ENCODE data around the gene FST. TPM values are rescaled to one million over a fixed set of nuclear protein-coding genes. Genes with fewer than 3 reads are reported as not detected.

The FST gene
- polyA plus RNA-seq, 4 donors: 0.54 to 6.0 (median 2.1) TPM; not detected in 1

DNA sequence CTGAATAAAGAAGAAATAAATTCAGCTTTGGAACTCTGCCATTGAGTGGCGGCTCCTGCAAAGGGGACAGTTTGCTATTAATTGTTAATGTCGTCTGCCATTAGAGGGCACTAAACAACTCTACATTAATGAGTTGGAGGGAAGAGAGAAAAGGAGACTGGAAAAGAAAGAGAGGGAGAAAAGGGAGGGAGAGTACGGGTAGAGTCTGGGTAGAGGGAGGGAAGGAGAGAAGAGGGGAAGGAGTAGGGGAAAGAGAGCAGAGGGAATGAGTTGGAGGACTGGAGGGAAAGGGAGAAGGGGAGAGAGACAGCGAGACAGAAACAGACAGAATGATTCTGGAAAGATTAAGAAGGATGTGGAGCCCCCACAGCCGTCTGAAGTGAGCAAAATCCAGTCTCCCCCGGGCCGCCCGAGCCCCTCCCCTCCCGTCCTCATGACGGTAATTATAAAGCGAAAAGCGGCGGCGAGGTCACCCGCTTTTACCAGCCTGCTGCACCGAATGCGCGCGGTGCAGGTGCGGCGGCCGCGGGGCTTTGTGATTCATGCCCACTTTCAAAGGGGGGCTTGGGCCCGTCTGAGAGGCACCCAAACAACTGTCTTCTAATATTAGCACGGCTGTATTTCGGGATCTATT lies 1.9 kb upstream of the FST start:
- Histone ChIP-seq H3K4me3 (ENCODE audit: low read depth in 1 of 3, low read length in 3 of 3) (peak overlapping the region in 2 of 3 donors; percentile 32 to 40), H3K27me3 (ENCODE audit: control insufficient read depth in 3 of 3, insufficient read depth in 3 of 3, low read length in 3 of 3) (peaks cover 0 to 38% (median 6%) of the 10 kb centered on the region in 3 donors), H3K36me3 (ENCODE audit: control insufficient read depth in 3 of 3, insufficient read depth in 2 of 3, low read depth in 1 of 3, low read length in 3 of 3) (peaks cover 0 to 2% (median 0%) of the 10 kb centered on the region in 3 donors), H3K27ac (ENCODE audit: low read depth in 1 of 3, low read length in 2 of 3) (no peak overlapping the region), H3K9me3 (ENCODE audit: control insufficient read depth in 2 of 2, insufficient read depth in 1 of 2, low read depth in 1 of 2, low read length in 1 of 2) (no peaks in the 10 kb centered on the region), H3K4me1 (ENCODE audit: control insufficient read depth in 3 of 3, insufficient read depth in 2 of 3, low read depth in 1 of 3, low read length in 2 of 3) (peaks cover 0 to 10% (median 0%) of the 10 kb centered on the region in 3 donors)
- FAIRE-seq: no peak
- WGBS, 3 donors: 0 to 1% (median 0%) methylated on average over 23 to 26 of the region's 26 CpGs
- DNase-seq: peak; percentile 63 to 71

DNA sequence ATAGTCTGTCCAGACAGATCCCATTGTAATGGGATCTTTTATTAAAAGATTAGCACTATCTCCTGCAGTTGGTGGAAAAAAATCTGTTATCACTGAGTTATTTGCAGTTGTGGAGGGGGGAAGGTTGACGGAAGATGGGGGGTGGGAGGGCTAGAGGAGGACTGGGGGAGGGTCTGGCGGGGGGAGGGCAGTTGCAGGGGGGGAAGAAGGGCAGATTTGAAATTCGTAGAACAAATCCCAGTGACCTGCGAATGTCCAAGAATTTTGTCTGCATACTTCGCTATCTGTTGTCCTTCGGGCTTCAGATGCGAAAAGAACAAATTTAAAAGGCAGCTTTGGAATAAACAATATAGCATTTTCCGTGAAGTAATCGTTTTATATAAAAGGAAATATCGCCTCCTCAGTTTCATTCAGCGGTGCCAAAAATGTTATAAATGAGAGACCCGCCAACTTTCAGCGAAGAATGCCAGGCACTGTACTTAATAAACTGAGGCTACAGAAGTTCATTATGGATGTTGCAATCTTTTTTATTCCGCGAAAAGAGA lies 1.3 kb upstream of the FST start:
- peak overlapping the region in 1 of 3 donors; percentile 48 for H3K27ac ChIP-seq (ENCODE audit: low read depth in 1 of 3, low read length in 2 of 3)
- WGBS, 3 donors: 1 to 3% (median 1%) methylated on average over 15 of the region's 15 CpGs
- DNase-seq: no peak
- no peak for FAIRE-seq
- H3K4me1 ChIP-seq (ENCODE audit: control insufficient read depth in 3 of 3, insufficient read depth in 2 of 3, low read depth in 1 of 3, low read length in 2 of 3): peaks cover 0 to 10% (median 0%) of the 10 kb centered on the region in 3 donors
- H3K36me3 ChIP-seq (ENCODE audit: control insufficient read depth in 3 of 3, insufficient read depth in 2 of 3, low read depth in 1 of 3, low read length in 3 of 3): peaks cover 0 to 2% (median 0%) of the 10 kb centered on the region in 3 donors
- peak overlapping the region in 2 of 3 donors; percentile 40 to 63 for H3K4me3 ChIP-seq (ENCODE audit: low read depth in 1 of 3, low read length in 3 of 3)
- H3K9me3 ChIP-seq (ENCODE audit: control insufficient read depth in 2 of 2, insufficient read depth in 1 of 2, low read depth in 1 of 2, low read length in 1 of 2): no peaks in the 10 kb centered on the region
- H3K27me3 ChIP-seq (ENCODE audit: control insufficient read depth in 3 of 3, insufficient read depth in 3 of 3, low read length in 3 of 3): peaks cover 0 to 42% (median 6%) of the 10 kb centered on the region in 3 donors

DNA sequence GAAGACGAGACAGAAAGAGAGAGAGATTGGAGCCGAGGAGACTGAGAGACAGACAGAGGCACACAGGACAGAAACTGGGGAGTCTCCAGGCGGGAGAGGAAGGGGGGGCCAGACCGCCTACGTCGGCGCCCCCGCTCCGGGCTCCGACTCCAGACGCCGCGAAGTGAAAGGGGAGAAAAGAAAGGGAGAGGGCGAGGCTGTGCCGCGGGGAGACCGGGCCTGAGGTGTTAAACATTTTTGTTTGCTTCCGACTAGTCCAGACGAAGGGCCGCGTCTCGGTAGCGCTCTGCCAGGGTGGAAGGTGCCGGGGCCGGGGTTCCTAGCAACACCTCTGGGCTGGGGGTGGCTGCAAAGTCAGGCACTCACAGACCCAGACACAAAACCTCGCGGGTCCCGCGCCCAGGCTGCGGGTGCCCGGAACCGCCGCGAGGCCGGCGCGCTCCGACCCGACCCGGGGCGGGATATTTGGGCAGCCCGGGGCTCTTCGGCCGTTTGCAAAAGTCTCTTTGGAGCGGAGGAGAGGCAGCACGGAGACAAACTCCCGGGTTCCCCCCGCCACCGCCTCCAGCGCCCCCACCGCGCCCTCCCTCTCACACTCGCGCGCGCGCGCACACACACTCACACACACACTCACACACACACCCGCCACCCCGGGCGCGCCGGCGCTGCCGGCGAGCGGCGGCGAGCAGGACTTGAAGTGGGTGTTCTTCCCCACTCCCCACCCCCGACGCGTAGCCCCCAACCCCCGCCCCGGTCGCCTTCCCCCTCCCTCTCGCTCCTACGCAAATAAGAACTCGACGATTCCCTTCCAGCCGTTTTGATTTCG lies 626 bp upstream of the FST start:
- Histone ChIP-seq H3K36me3 (ENCODE audit: control insufficient read depth in 3 of 3, insufficient read depth in 2 of 3, low read depth in 1 of 3, low read length in 3 of 3) (peaks cover 0 to 2% (median 0%) of the 10 kb centered on the region in 3 donors), H3K27me3 (ENCODE audit: control insufficient read depth in 3 of 3, insufficient read depth in 3 of 3, low read length in 3 of 3) (peaks cover 0 to 43% (median 6%) of the 10 kb centered on the region in 3 donors), H3K27ac (ENCODE audit: low read depth in 1 of 3, low read length in 2 of 3) (peak overlapping the region in 2 of 3 donors; percentile 48 to 80), H3K4me3 (ENCODE audit: low read depth in 1 of 3, low read length in 3 of 3) (peak overlapping the region; percentile 37 to 63 (median 40)), H3K4me1 (ENCODE audit: control insufficient read depth in 3 of 3, insufficient read depth in 2 of 3, low read depth in 1 of 3, low read length in 2 of 3) (peaks cover 0 to 10% (median 0%) of the 10 kb centered on the region in 3 donors), H3K9me3 (ENCODE audit: control insufficient read depth in 2 of 2, insufficient read depth in 1 of 2, low read depth in 1 of 2, low read length in 1 of 2) (no peaks in the 10 kb centered on the region)
- DNase-seq (peak in 1 of 2 donors; percentile 59), FAIRE-seq (no peak)
- 0 to 1% (median 0%) methylated on average over 49 to 81 of the region's 81 CpGs for WGBS, 3 donors

DNA sequence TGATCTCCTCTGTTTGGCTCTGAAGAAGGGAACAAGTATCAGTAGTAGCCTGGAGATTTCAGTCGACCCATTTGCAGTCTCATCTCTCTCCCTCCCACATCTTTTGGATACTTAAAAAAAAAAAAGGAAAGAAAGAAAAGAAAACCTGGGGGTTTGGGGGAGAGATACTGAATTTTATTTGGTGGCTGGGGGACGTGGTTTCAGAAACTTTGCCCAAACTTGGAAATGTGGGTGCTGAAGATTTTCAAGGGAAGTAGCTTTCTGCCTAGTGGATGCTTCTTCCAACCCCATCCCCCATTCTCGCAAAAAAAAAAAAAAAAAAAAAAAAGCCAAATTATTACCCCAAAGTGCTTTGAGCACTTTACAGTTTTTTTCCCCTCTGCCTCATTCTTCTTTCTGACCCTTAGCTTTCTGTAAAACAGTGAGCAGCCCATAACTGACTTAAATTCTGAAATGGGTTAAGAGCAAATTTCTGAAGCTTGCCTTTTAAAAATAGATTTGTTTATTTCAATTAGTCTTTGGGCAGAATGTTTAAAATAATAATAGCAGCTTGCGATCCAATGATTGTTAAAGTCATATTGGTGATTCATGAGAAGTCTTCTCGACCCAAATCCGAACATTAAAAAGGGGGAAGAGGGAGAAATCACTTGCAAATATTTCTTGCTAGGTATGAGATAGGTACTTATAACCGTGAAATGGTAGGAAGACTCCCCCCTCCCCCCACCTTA lies 894 bp downstream of the FST start:
- peaks cover 3 to 47% (median 6%) of the 10 kb centered on the region in 3 donors for H3K27me3 ChIP-seq (ENCODE audit: control insufficient read depth in 3 of 3, insufficient read depth in 3 of 3, low read length in 3 of 3)
- H3K36me3 ChIP-seq (ENCODE audit: control insufficient read depth in 3 of 3, insufficient read depth in 2 of 3, low read depth in 1 of 3, low read length in 3 of 3): peaks cover 0 to 2% (median 0%) of the 10 kb centered on the region in 3 donors
- H3K9me3 ChIP-seq (ENCODE audit: control insufficient read depth in 2 of 2, insufficient read depth in 1 of 2, low read depth in 1 of 2, low read length in 1 of 2): no peaks in the 10 kb centered on the region
- H3K4me3 ChIP-seq (ENCODE audit: low read depth in 1 of 3, low read length in 3 of 3): peak overlapping the region; percentile 4 to 65 (median 58)
- DNase-seq (no peak), FAIRE-seq (no peak)
- WGBS, 3 donors: 1 to 3% (median 3%) methylated on average over 7 of the region's 7 CpGs
- peaks cover 0 to 10% (median 0%) of the 10 kb centered on the region in 3 donors for H3K4me1 ChIP-seq (ENCODE audit: control insufficient read depth in 3 of 3, insufficient read depth in 2 of 3, low read depth in 1 of 3, low read length in 2 of 3)
- H3K27ac ChIP-seq (ENCODE audit: low read depth in 1 of 3, low read length in 2 of 3): peak overlapping the region in 2 of 3 donors; percentile 14 to 43

- H3K4me3 ChIP-seq (ENCODE audit: low read depth in 1 of 3, low read length in 3 of 3): peak overlapping the region; percentile 4 to 65 (median 58)
- DNase-seq: peak; percentile 52 to 83
- 0 to 1% (median 1%) methylated on average over 36 of the region's 36 CpGs for WGBS, 3 donors
- H3K9me3 ChIP-seq (ENCODE audit: control insufficient read depth in 2 of 2, insufficient read depth in 1 of 2, low read depth in 1 of 2, low read length in 1 of 2): no peaks in the 10 kb centered on the region
- H3K4me1 ChIP-seq (ENCODE audit: control insufficient read depth in 3 of 3, insufficient read depth in 2 of 3, low read depth in 1 of 3, low read length in 2 of 3): peaks cover 0 to 10% (median 0%) of the 10 kb centered on the region in 3 donors
- peak overlapping the region in 2 of 3 donors; percentile 14 to 40 for H3K27ac ChIP-seq (ENCODE audit: low read depth in 1 of 3, low read length in 2 of 3)
- peaks cover 0 to 2% (median 0%) of the 10 kb centered on the region in 3 donors for H3K36me3 ChIP-seq (ENCODE audit: control insufficient read depth in 3 of 3, insufficient read depth in 2 of 3, low read depth in 1 of 3, low read length in 3 of 3)
- FAIRE-seq: no peak
- peaks cover 3 to 44% (median 6%) of the 10 kb centered on the region in 3 donors for H3K27me3 ChIP-seq (ENCODE audit: control insufficient read depth in 3 of 3, insufficient read depth in 3 of 3, low read length in 3 of 3)
Measured at GRCh38 chr5:53481887-53482716, 1.7 kb downstream of the FST start.

DNA sequence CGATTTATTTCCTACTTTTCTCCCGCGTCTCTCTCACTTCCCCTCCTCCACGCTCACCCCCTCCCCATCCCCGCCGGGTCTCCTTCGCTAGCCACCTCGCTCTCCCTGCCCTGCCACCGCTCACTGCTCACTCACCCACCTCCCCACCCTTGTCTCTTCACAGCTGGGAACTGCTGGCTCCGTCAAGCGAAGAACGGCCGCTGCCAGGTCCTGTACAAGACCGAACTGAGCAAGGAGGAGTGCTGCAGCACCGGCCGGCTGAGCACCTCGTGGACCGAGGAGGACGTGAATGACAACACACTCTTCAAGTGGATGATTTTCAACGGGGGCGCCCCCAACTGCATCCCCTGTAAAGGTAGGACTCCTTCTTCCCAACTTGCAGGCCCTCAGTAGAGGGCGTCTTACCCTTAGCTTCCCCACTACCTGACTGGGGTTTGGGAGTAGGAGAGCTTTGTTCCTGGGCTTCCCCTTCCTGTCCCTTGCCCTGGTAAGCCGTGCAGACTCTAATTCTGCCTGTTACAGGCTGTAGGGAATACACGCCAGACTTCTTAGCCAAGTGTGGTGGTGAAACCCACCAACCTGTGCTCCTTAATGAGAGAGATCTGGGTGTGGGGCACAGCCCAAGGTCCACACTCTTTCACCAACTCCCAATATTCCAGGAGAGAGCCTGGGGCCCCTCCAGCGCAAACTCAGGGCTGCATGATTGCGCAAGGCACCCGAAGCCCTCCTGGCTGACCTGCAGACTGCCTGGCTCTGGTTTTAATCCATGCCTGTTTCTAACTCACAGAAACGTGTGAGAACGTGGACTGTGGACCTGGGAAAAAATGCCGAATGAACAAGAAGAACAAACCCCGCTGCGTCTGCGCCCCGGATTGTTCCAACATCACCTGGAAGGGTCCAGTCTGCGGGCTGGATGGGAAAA lies 2.5 kb downstream of the FST start:
- peaks cover 0 to 10% (median 0%) of the 10 kb centered on the region in 3 donors for H3K4me1 ChIP-seq (ENCODE audit: control insufficient read depth in 3 of 3, insufficient read depth in 2 of 3, low read depth in 1 of 3, low read length in 2 of 3)
- FAIRE-seq: no peak
- peak; percentile 33 to 62 for DNase-seq
- H3K27ac ChIP-seq (ENCODE audit: low read depth in 1 of 3, low read length in 2 of 3): no peak overlapping the region
- WGBS, 3 donors: 13 to 26% (median 18%) methylated on average over 35 of the region's 35 CpGs
- no peaks in the 10 kb centered on the region for H3K9me3 ChIP-seq (ENCODE audit: control insufficient read depth in 2 of 2, insufficient read depth in 1 of 2, low read depth in 1 of 2, low read length in 1 of 2)
- peak overlapping the region in 2 of 3 donors; percentile 58 to 65 for H3K4me3 ChIP-seq (ENCODE audit: low read depth in 1 of 3, low read length in 3 of 3)
- peaks cover 3 to 42% (median 6%) of the 10 kb centered on the region in 3 donors for H3K27me3 ChIP-seq (ENCODE audit: control insufficient read depth in 3 of 3, insufficient read depth in 3 of 3, low read length in 3 of 3)
- peaks cover 0 to 2% (median 0%) of the 10 kb centered on the region in 3 donors for H3K36me3 ChIP-seq (ENCODE audit: control insufficient read depth in 3 of 3, insufficient read depth in 2 of 3, low read depth in 1 of 3, low read length in 3 of 3)

DNA sequence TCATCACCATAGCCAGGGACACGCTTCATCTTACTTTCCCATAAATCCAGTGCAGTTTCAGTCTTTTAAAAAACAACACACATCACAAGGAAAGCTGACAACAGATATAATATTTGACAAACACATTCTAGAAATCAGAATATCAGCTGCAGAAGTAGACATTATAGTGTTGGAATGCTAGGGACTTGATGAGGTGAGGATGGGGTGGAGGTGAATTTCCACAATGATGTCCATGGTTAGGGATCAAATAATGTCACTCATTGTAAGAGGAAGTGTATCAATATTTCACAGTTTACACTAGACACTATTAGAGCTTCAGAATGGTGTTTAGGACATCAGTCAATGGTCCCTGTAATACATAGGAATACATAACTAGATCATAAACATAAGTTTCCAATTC lies 7.0 kb downstream of the FST start:
- FAIRE-seq: no peak
- Histone ChIP-seq H3K4me3 (ENCODE audit: low read depth in 1 of 3, low read length in 3 of 3) (no peak overlapping the region), H3K36me3 (ENCODE audit: control insufficient read depth in 3 of 3, insufficient read depth in 2 of 3, low read depth in 1 of 3, low read length in 3 of 3) (peaks cover 0 to 2% (median 0%) of the 10 kb centered on the region in 3 donors), H3K4me1 (ENCODE audit: control insufficient read depth in 3 of 3, insufficient read depth in 2 of 3, low read depth in 1 of 3, low read length in 2 of 3) (no peaks in the 10 kb centered on the region), H3K27me3 (ENCODE audit: control insufficient read depth in 3 of 3, insufficient read depth in 3 of 3, low read length in 3 of 3) (peaks cover 0 to 15% (median 3%) of the 10 kb centered on the region in 3 donors), H3K9me3 (ENCODE audit: control insufficient read depth in 2 of 2, insufficient read depth in 1 of 2, low read depth in 1 of 2, low read length in 1 of 2) (no peaks in the 10 kb centered on the region), H3K27ac (ENCODE audit: low read depth in 1 of 3, low read length in 2 of 3) (no peak overlapping the region)
- no peak for DNase-seq
- 82 to 96% (median 91%) methylated on average over 1 of the region's 1 CpG for WGBS, 3 donors
